Measurements from ENCODE around the gene NR4A2.
"Not testable (repeated sequence)": the region's sequence is repeated elsewhere in the genome, so short reads cannot be mapped to it uniquely, and the experiment has no call there.

The NR4A2 gene

GRCh38 chr2:156322686-156323231, 9.8 kb downstream of the NR4A2 start:
- in situ Hi-C loops (cut with HindIII; ENCODE audit: low sequenced_read_pairs), result no loop called here

GRCh38 chr2:156322051-156322685, 10.4 kb downstream of the NR4A2 start:
- in situ Hi-C loops (cut with HindIII; ENCODE audit: low sequenced_read_pairs), result no loop called here

GRCh38 chr2:156321243-156321904, 11.1 kb downstream of the NR4A2 start:
- in situ Hi-C loops (cut with HindIII; ENCODE audit: low sequenced_read_pairs), result no loop called here

- in situ Hi-C loops (cut with HindIII; ENCODE audit: low sequenced_read_pairs), result no loop called here
These were observed 11.9 kb downstream of the NR4A2 start for GRCh38 chr2:156320486-156321098.

DNA sequence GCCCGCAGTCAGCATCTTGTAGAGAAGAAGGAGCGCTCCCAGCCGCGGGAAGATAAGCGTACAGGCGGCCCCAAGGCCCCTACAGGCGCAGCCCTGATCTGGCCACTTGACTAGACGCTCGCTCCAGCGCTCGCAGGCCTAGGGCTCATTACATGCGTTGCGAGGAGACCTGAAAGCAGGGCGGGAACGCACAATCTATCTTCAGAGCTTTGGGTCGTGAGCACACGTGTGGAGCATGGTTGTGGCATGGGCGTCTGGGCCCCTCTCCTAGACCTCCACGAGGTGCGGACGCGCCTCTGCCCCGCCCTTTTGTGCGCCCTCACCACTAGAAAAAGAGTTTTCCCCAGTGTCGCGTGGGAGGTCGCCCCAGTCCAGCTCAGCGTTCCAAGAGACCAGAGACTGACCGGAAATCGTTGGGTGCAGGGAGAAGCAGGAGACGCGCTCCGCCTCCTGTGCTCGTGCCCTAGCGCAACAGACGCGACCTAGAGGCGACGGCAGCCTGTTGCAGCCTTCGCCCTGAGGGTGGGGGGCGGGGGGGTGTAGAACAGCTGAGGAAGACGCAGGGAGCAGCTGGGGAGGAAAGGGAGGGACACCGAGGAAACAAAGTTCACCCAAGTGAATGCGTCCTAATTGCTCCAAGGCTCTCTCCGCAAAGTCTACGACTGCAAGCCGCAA, 12.6 kb downstream of the NR4A2 start:
- in situ Hi-C loops (cut with HindIII; ENCODE audit: low sequenced_read_pairs), result loop anchor here (5.0 kb wide), 1 partner anchor 53 kb away; no protein-coding TSS in a partner anchor

- in situ Hi-C loops (cut with HindIII; ENCODE audit: low sequenced_read_pairs), result loop anchor here (5.0 kb wide), 1 partner anchor 50 kb away; no protein-coding TSS in a partner anchor
These were observed 14.9 kb downstream of the NR4A2 start for GRCh38 chr2:156317631-156318030.

- in situ Hi-C loops (cut with HindIII; ENCODE audit: low sequenced_read_pairs), result no loop called here
These were observed 20.5 kb downstream of the NR4A2 start for GRCh38 chr2:156311976-156312375.

DNA sequence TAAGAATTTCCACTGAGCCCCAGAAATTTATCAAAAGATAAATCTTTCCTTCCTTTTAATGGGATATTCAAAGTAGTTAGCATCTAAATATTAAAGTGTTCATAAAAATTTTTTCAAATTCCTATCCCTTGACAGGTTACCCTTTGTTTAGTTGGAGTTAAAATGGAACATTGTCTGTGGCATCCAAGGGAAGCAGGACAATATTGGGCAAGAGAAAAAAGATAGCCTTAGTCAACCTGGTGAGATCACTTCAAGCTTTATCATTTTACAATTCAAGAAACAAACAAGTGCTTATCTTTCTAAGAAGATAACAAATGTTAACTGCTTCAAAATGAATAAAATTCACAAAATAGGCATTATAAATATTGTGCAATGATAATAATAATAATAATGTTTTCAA, 21.7 kb downstream of the NR4A2 start:
- in situ Hi-C loops (cut with HindIII; ENCODE audit: low sequenced_read_pairs), result no loop called here

DNA sequence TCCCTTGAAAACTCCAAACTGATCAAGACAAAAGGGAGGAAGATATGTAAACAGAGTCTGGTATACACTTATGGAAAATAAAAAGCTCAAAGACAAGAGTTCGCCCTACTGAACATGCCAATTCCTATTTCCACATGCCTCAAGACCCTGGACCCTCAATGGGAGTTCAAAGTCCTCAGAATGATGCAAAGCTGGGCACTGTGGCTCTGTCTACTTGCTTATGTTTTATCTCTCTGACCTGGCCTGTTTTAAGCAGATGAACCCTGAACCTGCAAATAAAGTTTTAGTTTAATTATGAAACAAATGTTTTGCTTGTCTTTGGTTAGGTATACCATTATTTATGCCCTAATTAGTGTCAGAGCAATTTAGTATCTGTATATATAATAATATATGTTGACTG, 22.6 kb downstream of the NR4A2 start:
- in situ Hi-C loops (cut with HindIII; ENCODE audit: low sequenced_read_pairs), result no loop called here

DNA sequence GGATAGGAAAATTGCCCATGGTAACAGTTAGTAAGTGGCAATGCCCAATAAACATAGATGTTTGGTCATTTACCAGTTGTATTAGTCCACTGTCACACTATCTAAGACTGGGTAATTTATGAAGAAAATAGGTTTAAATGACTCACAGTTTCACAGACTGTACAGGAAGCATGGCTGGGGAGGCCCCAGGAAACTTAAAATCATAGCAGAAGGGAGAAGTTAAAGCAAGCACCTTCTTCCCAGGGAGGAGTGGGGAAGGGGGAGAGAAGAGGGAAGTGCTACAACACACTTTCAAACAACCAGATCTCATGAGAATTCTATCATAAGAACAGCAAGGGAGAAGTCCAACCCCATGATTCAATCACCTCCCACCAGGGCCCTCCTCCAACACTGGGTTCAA, 23.4 kb downstream of the NR4A2 start:
- in situ Hi-C loops (cut with HindIII; ENCODE audit: low sequenced_read_pairs), result no loop called here

DNA sequence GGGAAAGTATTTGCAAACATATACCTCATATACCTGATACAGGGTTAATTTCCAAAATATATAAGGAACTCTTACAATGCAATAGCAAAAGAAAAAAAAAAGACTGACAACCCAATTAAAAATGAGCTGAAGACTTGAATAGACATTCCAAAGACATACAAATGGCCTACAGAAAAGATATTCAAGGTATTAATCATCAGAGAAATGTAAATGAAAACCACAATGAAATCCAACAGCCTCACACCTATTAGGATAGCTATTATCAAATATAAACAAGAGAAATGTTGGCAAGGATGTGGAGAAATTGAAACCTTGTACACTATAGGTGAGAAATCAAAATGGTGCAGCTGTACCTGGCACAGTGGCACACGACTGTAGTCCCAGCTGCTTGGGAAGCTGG, 25.7 kb downstream of the NR4A2 start:
- in situ Hi-C loops (cut with HindIII; ENCODE audit: low sequenced_read_pairs), result no loop called here

DNA sequence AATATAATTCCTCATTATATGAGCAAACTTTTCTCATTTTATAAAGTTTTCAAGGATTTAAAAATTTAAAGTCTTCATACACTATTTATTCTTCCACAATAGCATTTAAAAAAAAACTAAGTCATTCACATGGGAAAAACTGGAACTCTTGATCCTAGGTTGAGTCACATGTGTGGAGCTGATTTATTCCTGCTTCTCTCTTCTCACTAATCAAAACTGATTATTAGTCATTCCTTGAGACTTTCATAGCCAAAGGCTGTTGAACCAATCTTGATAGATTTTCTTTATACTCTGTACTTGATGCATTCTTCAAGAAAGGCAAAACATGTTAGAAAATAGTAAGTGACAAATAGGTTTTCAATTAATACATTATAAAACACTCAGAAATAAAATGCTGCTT, 27.4 kb downstream of the NR4A2 start:
- in situ Hi-C loops (cut with HindIII; ENCODE audit: low sequenced_read_pairs), result no loop called here

- in situ Hi-C loops (cut with HindIII; ENCODE audit: low sequenced_read_pairs), result no loop called here
These were observed 32.2 kb downstream of the NR4A2 start for GRCh38 chr2:156300337-156300736.

DNA sequence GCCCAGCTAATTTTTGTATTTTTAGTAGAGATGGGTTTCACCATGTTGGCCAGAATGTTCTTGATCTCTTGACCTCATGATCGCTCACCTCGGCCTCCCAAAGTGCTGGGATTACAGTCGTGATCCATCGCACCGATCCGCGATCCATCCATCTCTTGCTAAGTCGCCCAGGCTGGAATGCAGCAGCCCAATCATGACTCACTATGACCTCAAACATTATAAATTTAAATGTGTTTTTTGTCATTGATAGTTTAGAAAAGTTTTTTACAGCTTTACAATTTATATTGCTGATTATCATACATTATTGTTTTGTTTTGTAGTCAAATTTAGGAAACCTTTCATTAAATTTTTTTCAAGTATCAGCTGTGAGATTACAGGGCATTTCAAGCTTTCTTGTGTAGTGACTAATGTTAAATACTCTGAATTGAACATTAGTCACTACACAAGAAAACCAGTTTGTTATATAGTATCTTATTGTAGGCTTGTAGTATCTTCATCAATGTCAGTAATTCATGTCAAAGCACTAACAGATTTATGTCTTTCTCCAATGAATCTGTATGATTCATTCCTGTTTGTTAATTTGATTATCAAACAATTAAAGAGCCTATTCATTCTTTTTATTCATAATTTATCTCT, 37.5 kb downstream of the NR4A2 start:
- in situ Hi-C loops (cut with HindIII; ENCODE audit: low sequenced_read_pairs), result no loop called here

DNA sequence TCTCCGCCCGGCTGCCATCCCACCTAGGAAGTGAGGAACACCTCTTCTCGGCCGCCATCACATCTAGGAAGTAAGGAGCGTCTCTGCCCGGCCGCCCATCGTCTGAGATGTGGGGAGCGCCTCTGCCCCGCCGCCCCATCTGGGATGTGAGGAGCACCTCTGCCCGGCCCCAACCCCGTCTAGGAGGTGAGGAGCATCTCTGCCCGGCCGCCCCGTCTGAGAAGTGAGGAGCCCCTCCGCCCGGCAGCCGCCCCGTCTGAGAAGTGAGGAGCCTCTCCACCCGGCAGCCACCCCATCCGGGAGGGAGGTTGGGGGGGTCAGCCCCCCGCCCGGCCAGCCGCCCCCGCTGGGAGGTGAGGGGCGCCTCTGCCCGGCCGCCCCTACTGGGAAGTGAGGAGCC, 39.1 kb downstream of the NR4A2 start:
- in situ Hi-C loops (cut with HindIII; ENCODE audit: low sequenced_read_pairs), result not testable (repeated sequence)

- in situ Hi-C loops (cut with HindIII; ENCODE audit: low sequenced_read_pairs), result loop anchor here (10.0 kb wide), 1 partner anchor 55 kb away; no protein-coding TSS in a partner anchor
These were observed 52.9 kb downstream of the NR4A2 start for GRCh38 chr2:156279446-156280150.
